ENCODE measurements around the gene ATP5F1D.

DNA sequence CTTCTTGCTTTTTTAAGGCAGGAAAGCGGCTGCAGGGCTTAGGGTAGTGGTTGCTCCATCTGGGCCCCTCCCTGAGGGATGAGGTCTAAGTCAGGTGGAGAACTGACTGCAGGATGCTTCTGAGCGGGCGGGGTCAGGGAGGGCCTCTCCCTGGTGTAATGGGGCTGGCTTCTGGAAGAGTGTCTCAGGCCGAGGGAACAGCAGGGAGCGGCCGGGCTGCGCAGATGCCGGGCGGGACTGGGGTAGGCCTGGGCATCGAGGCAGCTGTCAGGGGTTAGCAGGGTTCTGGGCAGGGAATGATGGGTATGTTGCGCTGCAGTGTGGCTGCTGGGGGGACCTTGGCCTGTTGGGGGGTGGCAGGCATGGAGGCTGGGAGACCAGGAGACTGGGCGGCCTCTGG lies 36.5 kb downstream of the ATP5F1D start:
- TF ChIP-seq, protein P1, sequence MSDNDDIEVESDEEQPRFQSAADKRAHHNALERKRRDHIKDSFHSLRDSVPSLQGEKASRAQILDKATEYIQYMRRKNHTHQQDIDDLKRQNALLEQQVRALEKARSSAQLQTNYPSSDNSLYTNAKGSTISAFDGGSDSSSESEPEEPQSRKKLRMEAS (IDR thresholded peaks at IDR 0.05; ENCODE audit: insufficient read depth, insufficient read length): no peak
- no peak for TF ChIP-seq POLR2AphosphoS5 (IDR thresholded peaks at IDR 0.05; ENCODE audit: insufficient read depth, low read depth, low read length)

Data from endothelial cell of umbilical vein (primary cell).